Adipocyte (in vitro differentiated cells): ENCODE results near the gene SLC9A2.
A peak's percentile ranks its signal among the peaks of the same experiment; 100 is the strongest.

Source experiments
- DNase-seq: peaks from one replicate; pipeline ENCODE4 v3.0.0-alpha.2; 2015; ENCODE audit warnings: low read depth
- H3K27me3 ChIP-seq: replicated peaks from 2 replicates; pipeline ENCODE4 v1.7.0; 2013; ENCODE audit warnings: mild to moderate bottlenecking, low read length, moderate library complexity; ENCODE audit not compliant: control insufficient read depth, insufficient read depth
- H3K36me3 ChIP-seq: 2 replicates; pipeline ENCODE4 v1.7.0; 2013; ENCODE audit warnings: low read length, mild to moderate bottlenecking, moderate library complexity; ENCODE audit not compliant: control insufficient read depth, insufficient read depth, severe bottlenecking
- H3K4me1 ChIP-seq: 2 replicates; pipeline ENCODE4 v1.7.0; 2013; ENCODE audit warnings: mild to moderate bottlenecking, low read length, moderate library complexity; ENCODE audit not compliant: control insufficient read depth, insufficient read depth
- H3K4me3 ChIP-seq: 2 replicates; pipeline ENCODE4 v1.7.0; 2013; ENCODE audit warnings: mild to moderate bottlenecking, low read length, moderate library complexity
- H3K9ac ChIP-seq: 2 replicates; pipeline ENCODE4 v1.7.0; 2013; ENCODE audit warnings: mild to moderate bottlenecking, low read length, moderate library complexity
- H3K9me3 ChIP-seq: 2 replicates; pipeline ENCODE4 v1.7.0; 2013; ENCODE audit warnings: mild to moderate bottlenecking, low read length, moderate library complexity; ENCODE audit not compliant: control insufficient read depth

The SLC9A2 gene

DNA sequence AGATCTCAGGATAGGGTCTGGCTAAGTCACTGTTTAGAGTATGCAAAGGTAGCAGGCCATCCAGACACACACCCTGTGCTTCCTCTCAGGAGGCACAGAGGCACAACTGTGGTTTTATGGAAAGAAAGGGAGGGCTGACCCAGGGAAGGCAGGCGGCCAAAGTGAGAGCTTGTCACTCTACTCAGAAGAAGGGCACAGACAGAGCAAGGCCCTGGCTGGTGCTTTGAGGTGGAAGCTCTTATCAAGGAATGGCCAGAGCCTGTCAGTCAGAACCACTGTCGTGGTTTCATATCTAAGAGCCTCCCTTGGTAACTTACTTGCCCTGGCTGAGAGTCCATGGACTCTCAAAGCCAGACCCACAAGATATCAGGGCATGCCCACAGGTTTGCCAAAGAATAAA is 40.7 kb downstream of the SLC9A2 start:
- H3K27me3 ChIP-seq, result peaks cover 21% of the 10 kb centered on the region
- H3K4me3 ChIP-seq, result no peak overlapping the region
- no peaks in the 10 kb centered on the region for H3K4me1 ChIP-seq
- no peaks in the 10 kb centered on the region for H3K36me3 ChIP-seq
- no peak overlapping the region for H3K9ac ChIP-seq
- no peak for DNase-seq
- H3K9me3 ChIP-seq, result no peaks in the 10 kb centered on the region

GRCh38 chr2:102660574-102660973 is 41.2 kb downstream of the SLC9A2 start:
- peaks cover 21% of the 10 kb centered on the region for H3K27me3 ChIP-seq
- no peaks in the 10 kb centered on the region for H3K9me3 ChIP-seq
- no peaks in the 10 kb centered on the region for H3K4me1 ChIP-seq
- no peak overlapping the region for H3K9ac ChIP-seq
- H3K4me3 ChIP-seq, result no peak overlapping the region
- DNase-seq, result no peak
- H3K36me3 ChIP-seq, result no peaks in the 10 kb centered on the region

DNA sequence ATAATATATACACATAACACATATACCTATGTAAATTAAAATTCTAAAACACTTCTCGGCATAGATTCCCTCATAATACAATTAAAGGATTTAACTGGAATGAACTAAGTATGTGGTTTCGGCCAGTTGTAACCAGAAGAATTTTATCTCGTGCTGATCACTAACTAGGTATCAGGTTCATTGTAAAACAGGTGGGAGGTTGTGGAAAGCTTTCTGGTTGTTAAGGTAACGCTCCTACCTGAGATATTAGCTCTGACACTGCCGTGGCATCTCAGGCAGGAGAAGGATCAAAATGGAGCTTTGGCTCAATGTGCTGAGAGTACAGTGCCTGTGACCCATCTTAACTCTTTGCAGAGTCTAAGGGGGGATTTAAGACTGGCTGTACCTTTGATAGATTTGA is 42.5 kb downstream of the SLC9A2 start:
- no peaks in the 10 kb centered on the region for H3K4me1 ChIP-seq
- no peak overlapping the region for H3K4me3 ChIP-seq
- DNase-seq, result no peak
- no peaks in the 10 kb centered on the region for H3K9me3 ChIP-seq
- no peak overlapping the region for H3K9ac ChIP-seq
- H3K36me3 ChIP-seq, result no peaks in the 10 kb centered on the region
- H3K27me3 ChIP-seq, result peaks cover 21% of the 10 kb centered on the region

DNA sequence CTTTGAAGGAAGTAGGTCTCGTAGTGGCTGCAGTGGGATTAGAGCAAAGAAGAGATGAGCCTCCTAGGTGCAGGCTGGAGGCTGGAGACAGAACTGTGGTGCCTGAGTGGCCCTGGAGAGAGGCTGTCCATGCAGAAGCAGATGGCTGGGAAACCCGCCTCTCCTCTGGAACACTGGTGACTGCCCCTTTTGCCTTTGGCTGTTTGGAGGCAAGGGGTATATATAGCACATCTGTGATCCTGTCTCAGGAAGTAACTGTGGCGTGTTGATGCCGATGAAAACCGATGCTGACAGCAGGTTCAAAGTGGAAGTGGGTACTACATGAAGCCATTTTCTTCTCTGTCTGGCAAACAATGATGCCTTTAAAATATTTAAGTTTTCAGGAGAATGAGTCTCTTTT is 43.5 kb downstream of the SLC9A2 start:
- H3K9me3 ChIP-seq, result no peaks in the 10 kb centered on the region
- H3K36me3 ChIP-seq, result no peaks in the 10 kb centered on the region
- H3K4me3 ChIP-seq, result no peak overlapping the region
- H3K27me3 ChIP-seq, result peaks cover 21% of the 10 kb centered on the region
- H3K9ac ChIP-seq, result no peak overlapping the region
- DNase-seq, result no peak
- H3K4me1 ChIP-seq, result no peaks in the 10 kb centered on the region

DNA sequence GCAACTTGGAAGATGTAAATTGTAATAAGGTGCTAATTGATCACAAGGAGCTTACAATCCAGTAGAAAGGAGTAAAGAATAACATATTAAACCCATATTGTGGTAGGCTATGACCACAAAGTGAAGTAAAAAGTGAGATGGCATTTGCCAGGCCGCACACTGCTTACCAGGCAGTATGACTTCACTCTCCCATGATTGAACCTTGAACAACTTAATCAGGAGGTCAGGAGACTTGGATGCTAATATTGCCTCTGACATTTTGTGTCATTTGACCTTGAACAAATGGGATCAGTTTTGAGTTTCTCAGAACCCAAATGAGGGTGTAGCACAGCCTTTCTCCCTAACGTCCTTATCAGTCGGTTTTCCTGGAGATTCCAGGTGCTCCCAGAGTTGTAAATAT is 44.0 kb downstream of the SLC9A2 start:
- H3K27me3 ChIP-seq, result peaks cover 21% of the 10 kb centered on the region
- H3K9ac ChIP-seq, result no peak overlapping the region
- no peaks in the 10 kb centered on the region for H3K36me3 ChIP-seq
- H3K4me1 ChIP-seq, result no peaks in the 10 kb centered on the region
- H3K9me3 ChIP-seq, result no peaks in the 10 kb centered on the region
- DNase-seq, result no peak
- no peak overlapping the region for H3K4me3 ChIP-seq

DNA sequence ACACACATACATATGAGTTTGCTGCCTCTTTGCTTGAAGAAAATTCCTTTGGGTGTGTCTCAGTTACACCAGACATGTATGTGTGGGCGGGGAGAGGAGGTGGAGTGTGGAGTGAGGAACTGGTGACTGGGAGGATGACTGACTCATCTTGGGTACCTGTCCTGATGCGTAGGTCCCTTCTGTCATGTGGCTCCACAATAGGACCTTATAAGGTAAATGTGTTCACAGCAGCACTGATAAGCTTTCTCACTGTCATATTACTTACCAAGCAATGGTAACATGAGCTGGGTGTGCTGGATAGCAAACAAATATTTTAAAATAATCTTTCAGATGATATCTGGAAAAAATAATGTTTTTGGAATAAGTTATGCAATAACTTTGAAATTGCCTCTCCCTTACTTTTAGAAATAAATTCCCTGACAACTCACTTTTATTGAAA is 45.1 kb downstream of the SLC9A2 start:
- Histone ChIP-seq H3K9me3 (no peaks in the 10 kb centered on the region), H3K4me3 (no peak overlapping the region), H3K4me1 (no peaks in the 10 kb centered on the region), H3K27me3 (peaks cover 21% of the 10 kb centered on the region), H3K9ac (no peak overlapping the region), H3K36me3 (no peaks in the 10 kb centered on the region)
- DNase-seq, result peak; percentile 4

DNA sequence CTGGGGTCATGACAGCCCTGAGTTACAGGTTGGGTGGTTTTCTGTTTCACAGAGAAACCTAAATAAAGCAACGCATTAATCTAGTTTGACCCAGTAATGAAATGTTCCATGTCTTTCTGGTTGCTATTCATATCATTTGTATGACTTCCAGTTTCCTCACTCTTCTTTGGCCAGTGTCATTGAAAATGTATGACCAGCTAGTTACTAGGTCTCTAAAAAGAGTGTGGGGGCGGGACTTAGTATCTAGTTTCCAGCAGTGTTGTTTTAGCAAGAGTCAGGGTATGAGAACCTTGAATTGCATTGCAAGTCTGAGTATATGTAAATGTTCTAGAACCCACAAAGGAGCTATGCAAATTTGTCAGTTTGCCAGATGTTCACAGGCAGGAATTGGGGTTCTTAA is 47.7 kb downstream of the SLC9A2 start:
- no peak overlapping the region for H3K9ac ChIP-seq
- H3K27me3 ChIP-seq, result peaks cover 4% of the 10 kb centered on the region
- H3K9me3 ChIP-seq, result no peaks in the 10 kb centered on the region
- no peak for DNase-seq
- no peaks in the 10 kb centered on the region for H3K36me3 ChIP-seq
- no peaks in the 10 kb centered on the region for H3K4me1 ChIP-seq
- H3K4me3 ChIP-seq, result no peak overlapping the region

DNA sequence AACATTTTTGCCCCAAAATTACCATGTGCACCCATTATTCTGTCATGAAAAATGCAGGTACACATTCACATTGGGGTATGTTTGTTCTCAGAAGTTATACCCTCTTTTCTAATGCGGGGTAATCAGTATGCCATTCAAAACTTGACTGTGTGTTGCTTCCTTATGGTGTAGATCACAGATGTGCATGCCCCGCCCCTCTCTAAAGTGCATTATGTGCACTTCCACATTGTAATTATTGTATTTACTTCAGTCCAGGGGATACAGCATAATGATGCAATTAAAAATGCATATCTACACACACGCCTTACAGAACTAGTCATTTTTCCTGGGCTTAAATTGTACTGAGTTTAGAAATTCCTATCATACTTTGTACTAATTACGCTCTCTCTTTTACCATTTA is 48.8 kb downstream of the SLC9A2 start:
- DNase-seq, result no peak
- Histone ChIP-seq H3K4me1 (no peaks in the 10 kb centered on the region), H3K9ac (no peak overlapping the region), H3K9me3 (no peaks in the 10 kb centered on the region), H3K36me3 (no peaks in the 10 kb centered on the region), H3K27me3 (no peaks in the 10 kb centered on the region), H3K4me3 (no peak overlapping the region)

- H3K36me3 ChIP-seq, result no peaks in the 10 kb centered on the region
- H3K4me1 ChIP-seq, result no peaks in the 10 kb centered on the region
- H3K9ac ChIP-seq, result no peak overlapping the region
These were observed 50.0 kb downstream of the SLC9A2 start for GRCh38 chr2:102669401-102669800.

GRCh38 chr2:102672107-102672776 is 52.9 kb downstream of the SLC9A2 start:
- Histone ChIP-seq H3K9ac (no peak overlapping the region), H3K9me3 (no peaks in the 10 kb centered on the region), H3K27me3 (no peaks in the 10 kb centered on the region), H3K4me3 (no peak overlapping the region), H3K4me1 (no peaks in the 10 kb centered on the region), H3K36me3 (no peaks in the 10 kb centered on the region)
- DNase-seq, result no peak

More at GRCh38 chr2:102669401-102669800, 50.0 kb downstream of the SLC9A2 start:
- DNase-seq, result no peak
- Histone ChIP-seq H3K9me3 (no peaks in the 10 kb centered on the region), H3K4me3 (no peak overlapping the region), H3K27me3 (no peaks in the 10 kb centered on the region)

- H3K36me3 ChIP-seq, result no peaks in the 10 kb centered on the region
- no peak overlapping the region for H3K9ac ChIP-seq
- H3K9me3 ChIP-seq, result no peaks in the 10 kb centered on the region
- DNase-seq, result no peak
- H3K27me3 ChIP-seq, result no peaks in the 10 kb centered on the region
- no peak overlapping the region for H3K4me3 ChIP-seq
- H3K4me1 ChIP-seq, result no peaks in the 10 kb centered on the region
These were observed 55.0 kb downstream of the SLC9A2 start for GRCh38 chr2:102674370-102674769.

DNA sequence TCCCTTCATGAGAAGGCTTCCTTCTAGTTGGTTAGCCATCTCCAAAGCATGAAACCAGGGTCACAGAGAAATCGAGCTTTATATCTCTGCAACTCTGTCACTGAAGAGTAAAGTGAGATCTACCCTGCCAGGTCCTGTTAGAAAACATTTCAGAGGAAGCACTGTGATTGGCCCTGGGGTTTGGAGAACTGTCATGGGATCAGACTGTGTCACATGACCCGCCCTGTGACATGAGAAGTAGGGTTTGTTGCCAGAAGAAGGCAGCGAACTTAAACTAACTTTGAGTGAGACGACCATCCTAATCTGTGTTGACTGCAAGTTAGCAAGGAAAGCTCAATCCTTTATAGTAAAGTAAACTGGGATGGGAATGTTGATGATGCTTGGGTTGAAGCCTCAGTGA is 55.5 kb downstream of the SLC9A2 start:
- H3K9me3 ChIP-seq, result no peaks in the 10 kb centered on the region
- DNase-seq, result no peak
- H3K4me1 ChIP-seq, result no peaks in the 10 kb centered on the region
- H3K36me3 ChIP-seq, result no peaks in the 10 kb centered on the region
- H3K27me3 ChIP-seq, result no peaks in the 10 kb centered on the region
- no peak overlapping the region for H3K9ac ChIP-seq
- H3K4me3 ChIP-seq, result no peak overlapping the region
